Endothelial cell of hepatic sinusoid (primary cell): ENCODE measurements around the gene GJA4.
"Not testable (repeated sequence)": the region's sequence is repeated elsewhere in the genome, so short reads cannot be mapped to it uniquely, and the experiment has no call there.

Experiments
- in situ Hi-C: cut with HindIII; loops from 2 replicates; pipeline ENCODE4 v1.10.0; 2017; ENCODE audit warnings: low sequenced_read_pairs

The GJA4 gene

DNA sequence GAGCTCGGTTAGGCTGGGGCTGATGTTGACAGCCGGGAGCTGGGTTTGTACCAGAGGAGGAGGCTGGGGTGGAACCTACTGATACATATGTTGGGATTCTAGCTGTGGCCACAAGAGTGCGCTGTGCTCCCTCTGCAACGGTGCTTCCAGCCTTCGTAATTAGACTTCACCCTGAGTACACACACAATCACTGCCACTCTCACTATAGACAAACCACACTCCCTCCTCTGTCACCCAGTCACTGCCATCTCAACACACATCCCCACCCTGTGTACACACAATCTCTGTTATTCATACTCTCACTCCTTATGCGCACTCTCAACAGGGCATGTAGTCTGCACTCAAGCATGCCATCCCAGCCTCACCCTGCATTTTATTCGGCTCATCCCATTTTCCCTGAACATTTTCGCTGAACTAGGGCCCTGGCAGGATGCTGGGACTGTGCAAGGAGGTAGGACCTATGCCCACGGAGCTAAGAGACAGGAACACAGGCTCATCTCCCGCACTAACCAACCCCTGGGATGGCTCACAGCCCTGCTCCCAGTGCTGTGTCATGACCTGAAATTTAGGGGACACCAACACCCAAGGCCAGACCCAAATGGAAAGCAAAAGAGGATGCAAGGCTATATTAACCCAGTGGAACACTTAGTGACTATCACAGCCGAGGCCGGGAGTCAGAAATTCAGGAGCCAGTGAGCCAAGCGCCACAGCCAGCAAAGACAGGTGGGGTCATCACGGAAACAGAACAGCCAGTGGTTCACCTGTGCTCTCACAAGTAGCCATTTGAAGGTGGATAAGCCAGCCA, 6.1 kb upstream of the GJA4 start:
- in situ Hi-C loops = no loop called here

DNA sequence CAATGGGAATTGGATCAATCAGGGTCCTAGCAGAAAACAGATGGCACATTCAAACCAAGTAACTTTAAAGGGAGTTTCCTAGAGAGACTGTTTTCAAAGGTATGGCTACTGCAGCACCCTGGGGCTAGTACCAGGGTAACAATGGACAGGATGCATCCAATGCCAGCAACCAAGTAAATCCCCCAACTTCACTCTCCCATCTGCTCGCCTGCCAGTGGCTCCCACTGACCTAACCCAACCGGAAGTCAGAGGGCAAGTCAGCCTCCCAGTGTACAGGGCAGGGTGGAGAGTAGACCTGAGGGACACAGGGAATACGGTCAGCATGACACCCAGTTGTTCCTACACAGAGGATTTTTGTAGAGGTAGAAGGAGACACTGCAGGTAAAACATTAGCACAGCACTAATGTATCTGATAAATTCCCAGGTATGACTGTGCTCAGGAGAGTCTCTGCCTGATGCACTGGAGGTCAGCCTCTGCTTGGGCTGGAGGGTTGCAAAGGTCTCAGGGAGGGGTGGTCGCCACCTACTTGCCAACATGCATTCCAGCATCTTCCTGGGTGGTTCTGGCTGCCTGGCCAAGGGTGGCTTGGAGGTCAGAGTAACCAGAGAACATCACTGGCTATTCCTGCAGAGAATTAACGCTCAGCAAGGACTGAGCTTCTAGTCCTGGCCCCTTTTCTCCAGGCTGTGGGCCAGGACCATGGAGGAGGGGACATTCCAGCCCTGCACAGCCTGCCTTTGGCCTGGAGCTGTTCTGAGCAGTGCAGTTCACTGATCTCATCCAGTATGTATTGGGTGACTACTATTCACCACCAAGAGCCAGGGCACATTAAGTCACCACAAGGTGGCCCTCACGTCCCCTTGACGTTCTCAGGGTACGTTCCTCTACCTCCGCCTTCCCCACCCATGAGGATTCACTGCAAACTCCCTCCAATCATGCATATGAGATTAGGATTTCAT, 5.1 kb upstream of the GJA4 start:
- in situ Hi-C loops = no loop called here

DNA sequence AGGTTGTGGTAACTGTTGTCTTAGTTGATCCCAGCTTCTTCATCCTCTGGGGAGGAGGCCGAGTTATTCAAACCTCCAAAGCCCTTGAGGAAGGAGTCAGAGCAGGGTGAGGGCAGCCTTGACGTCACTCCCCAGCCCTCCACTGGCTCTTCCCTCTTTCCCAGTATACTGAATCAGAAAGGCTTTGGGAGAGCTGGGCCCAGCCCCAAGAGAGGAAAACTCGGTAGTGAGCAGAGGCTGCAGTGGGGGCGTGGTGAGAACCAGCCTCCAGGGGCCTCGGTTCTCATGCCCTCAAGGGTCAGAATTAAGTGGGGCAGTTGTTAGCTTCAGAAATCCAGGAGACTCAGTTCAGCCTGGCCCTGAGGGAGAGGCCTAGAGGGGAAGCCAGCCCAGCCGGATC, 1.8 kb upstream of the GJA4 start:
- in situ Hi-C loops = no loop called here

DNA sequence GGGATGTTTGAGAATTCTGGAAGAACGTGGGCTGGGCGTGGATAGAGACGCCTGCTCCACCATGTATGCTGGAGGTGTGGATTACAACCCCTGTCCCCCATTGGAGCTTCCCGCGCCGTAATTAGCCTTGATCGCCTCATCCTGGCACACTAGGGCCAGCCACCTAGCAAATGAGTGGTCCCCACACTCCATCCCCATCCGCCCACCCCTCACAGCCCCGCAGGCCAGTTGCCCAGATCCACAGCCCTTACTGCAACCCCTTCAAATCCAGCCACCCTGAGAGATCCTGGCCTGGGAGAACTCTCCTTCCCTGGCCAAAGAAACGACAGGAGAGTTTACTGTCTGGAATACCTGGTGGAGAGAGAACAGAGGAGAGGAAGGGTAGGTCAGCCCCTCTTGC, 375 bp upstream of the GJA4 start:
- in situ Hi-C loops = no loop called here

DNA sequence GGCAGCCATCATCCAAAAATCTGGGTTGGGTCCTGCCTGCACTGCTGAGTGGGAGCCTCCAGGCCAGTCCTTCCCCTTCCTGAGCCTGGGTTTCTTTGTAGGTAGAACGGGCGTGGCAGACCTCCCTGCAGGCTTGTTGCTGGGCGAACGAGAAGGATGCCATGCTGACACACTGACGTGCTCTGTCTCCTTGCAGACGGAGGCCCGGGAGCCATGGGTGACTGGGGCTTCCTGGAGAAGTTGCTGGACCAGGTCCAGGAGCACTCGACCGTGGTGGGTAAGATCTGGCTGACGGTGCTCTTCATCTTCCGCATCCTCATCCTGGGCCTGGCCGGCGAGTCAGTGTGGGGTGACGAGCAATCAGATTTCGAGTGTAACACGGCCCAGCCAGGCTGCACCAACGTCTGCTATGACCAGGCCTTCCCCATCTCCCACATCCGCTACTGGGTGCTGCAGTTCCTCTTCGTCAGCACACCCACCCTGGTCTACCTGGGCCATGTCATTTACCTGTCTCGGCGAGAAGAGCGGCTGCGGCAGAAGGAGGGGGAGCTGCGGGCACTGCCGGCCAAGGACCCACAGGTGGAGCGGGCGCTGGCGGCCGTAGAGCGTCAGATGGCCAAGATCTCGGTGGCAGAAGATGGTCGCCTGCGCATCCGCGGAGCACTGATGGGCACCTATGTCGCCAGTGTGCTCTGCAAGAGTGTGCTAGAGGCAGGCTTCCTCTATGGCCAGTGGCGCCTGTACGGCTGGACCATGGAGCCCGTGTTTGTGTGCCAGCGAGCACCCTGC, 1.4 kb downstream of the GJA4 start:
- in situ Hi-C loops = no loop called here

DNA sequence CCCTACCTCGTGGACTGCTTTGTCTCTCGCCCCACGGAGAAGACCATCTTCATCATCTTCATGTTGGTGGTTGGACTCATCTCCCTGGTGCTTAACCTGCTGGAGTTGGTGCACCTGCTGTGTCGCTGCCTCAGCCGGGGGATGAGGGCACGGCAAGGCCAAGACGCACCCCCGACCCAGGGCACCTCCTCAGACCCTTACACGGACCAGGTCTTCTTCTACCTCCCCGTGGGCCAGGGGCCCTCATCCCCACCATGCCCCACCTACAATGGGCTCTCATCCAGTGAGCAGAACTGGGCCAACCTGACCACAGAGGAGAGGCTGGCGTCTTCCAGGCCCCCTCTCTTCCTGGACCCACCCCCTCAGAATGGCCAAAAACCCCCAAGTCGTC, 2.0 kb downstream of the GJA4 start:
- in situ Hi-C loops = no loop called here

DNA sequence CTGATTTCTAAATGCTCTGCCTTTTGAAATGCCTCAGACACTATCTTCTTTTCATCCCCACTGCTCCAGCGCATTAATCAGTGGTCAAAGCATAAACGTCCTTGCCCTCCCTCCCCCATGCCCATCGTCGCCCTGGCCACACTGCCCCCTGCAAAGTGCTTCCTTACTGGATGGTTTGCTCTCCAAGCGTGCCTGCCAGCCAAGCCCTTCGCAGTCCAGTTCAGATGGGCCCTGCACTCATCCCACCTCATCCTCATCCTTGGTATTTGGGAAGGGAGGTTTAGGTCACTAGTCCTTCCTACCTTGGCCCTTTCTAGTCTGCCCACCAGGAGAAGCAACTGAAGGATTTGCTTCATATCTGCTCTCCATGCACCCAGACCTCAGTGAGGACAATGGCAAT, 3.1 kb downstream of the GJA4 start:
- in situ Hi-C loops = no loop called here

DNA sequence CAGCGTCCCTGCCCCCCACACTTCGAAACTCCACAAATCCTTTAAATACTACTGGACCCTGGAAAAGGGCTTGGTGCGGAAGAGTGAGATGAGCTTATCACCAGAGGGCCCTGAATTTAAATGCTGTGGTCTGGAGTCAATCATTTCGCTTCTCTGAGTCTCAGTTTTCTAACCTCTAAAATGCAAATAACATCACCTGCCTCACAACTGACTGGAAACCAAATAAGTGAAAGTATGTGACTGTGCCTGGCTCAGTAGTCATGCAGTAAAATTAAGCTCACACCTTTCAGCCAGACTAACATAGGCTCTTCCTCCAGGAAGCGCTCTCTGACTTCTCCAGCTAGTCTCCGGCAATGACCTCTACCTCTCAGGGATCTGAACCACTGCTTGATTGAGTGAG, 4.2 kb downstream of the GJA4 start:
- in situ Hi-C loops = no loop called here

DNA sequence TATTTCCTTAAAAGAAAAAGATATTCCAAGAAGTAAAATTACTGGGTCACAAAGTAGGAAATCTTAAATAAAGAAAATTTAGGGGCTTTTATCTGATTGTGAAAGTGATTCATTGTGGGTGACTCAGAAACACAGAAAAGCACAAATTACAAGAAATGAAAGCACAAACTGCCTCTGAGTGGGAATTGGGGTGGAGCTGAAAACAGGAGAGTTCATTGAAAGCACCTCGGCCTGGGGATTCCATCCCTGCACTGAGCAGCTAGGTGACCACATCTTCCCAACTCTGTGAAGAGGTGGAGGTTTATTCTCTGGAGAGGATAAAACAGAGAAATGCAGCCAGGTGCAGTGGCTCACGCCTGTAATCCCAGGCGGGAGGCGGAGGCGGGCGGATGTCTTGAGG, 7.4 kb downstream of the GJA4 start:
- in situ Hi-C loops = no loop called here

DNA sequence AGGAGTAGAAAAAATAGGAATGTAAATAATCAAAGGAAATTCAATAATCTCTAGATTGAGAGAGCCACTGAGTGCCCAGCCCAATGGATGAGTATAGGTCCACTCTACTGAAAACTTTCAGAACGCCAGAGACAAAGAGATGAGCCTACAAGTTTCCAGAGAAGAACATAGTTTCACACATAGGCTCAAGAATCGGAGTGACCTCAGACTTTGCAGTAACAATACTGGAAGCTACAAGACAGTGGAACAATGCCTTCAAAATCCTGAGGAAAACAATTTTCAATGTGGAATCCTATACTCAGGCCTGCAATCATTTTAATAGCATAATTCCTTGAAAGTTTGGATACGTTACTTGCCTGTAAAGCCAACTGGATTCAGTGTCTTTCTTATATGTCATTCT, 11.0 kb downstream of the GJA4 start:
- in situ Hi-C loops = no loop called here

DNA sequence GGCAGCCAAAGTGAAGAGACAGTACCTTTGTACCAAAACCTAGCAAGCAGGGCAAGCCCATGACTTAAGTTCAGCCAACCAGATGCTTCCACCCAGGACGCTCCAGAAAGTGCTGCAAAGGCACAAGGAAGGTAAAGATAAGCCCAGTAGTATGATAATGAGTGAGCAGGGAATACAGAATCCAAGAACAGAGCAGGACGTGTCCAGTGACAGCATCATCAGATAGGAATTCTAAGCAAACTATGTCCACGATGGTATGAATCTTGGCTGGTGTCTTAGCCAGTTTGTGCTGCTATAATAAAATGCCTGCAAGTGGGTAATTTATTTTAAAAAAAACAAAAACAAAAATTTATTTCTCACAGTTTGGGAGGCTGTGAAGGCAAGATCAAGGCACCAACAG, 13.6 kb downstream of the GJA4 start:
- in situ Hi-C loops = no loop called here

DNA sequence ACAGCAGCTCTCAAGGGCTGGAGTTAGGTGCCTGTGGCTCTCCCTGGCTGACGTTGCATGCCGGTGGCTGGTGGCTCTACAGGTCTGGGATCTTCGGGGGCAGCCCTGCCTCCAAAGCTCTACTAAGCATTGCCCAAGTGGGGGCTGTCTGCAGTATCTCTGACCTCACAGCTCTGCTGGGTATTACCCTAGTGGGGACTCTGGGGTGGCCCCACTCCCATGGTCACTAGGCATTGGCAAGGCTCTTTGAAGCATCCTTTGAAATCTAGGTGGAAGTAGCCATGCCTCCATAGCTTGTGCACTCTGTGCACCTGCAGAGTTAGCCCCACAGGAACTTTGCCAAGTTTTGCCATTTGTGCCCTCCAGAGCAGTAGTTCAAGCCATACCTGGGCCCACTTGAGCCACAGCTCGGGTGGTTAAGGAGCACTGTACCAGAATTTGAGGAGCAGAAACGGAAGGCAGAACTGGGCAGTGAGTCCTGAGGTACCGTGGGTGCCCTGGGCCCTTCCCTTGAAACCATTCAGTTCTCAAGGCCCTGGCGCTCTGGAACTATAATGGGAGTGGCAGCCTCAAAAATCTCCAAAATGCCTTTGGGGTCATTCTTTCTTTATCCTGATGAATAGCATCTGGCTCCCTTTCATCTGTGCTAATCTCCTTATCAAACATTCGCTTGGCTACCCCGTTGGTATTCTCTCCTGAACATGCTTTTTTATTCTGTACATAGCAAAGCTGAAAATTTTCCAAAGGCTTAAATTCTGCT, 15.4 kb downstream of the GJA4 start:
- in situ Hi-C loops = no loop called here

DNA sequence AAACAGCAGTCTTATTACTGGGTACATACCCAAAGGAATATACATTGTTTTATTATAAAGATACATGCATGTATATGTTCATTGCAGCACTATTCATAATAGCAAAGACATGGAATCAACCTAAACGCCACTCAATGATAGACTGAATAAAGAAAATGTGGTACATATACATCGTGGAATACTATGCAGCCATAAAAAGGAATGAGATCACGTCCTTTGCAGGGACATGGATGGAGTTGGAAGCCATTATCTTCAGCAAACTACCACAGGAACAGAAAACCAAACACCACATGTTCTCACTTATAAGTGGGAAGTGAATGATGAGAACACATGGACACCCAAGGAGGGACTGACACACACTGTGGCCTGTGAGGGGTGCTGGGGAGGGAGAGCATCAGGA, 18.0 kb downstream of the GJA4 start:
- in situ Hi-C loops = not testable (repeated sequence)

DNA sequence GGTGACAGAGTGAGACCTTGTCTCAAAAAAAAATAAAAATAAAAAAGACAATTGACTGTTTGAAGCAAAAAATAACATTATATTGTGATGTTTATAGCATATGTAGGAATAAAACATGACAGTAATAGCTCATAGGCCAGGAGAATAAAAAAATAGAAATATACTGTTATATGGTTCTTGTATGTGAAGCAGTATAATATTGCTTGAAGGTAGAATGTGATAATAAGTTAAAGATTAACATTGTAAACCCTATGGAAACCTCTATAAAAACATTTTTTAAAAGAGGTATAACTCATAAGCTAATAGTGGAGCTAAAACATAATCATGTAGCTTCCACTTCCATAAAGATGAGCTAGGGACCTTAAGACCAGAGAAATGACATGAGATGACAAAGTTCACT, 23.5 kb downstream of the GJA4 start:
- in situ Hi-C loops = no loop called here

DNA sequence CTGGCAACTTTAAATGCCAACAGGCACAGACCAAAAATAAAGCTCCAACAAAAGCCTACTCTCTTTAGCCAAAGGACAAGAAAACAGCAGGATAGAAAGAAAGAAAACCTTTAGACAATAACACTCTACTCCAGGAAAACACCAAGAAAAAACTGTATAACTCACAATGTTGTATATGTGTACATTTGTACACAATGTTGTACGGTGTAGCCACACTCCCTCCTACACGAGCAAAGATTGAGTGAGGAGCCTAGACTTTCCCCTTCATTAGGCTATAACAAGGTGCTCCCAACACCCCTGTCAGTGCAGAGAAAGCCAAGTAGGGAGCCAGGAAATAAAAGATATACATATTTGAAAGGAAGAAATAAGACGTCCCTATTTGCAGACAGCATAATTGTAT, 24.0 kb downstream of the GJA4 start:
- in situ Hi-C loops = no loop called here

DNA sequence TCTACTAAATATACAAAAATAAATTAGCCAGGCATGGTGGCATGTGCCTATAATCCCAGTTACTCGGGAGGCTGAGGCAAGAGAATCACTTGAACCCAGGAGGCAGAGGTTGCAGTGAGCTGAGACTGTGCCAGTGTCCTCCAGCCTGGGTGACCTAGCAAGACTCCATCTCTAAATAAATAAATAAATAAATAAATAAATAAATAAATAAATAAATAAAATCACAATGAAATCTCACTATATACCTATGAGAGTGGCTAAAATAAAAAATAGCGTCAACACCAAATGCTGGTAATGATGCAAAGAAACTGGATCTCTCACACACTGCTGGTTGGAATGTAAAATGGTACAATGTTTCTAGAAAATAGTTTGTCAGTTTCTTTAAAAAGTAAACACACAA, 26.1 kb downstream of the GJA4 start:
- in situ Hi-C loops = not testable (repeated sequence)

DNA sequence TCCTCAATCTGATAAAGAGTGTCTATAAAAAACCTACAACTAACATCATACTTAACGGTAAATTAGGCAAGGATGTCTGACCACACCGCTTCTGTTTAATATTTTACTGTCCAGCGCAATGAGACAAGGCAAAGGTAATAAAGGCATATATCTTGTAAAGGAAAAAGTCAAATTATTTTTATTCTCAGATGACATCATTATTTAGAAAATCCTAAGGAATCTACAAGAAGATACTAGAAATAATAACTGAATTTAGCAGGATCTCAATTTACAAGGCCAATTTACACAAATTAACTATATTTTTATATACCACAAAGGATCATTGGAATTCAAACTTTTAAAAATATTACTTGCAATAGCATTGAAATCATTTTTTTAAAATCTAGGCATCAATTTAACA, 29.4 kb downstream of the GJA4 start:
- in situ Hi-C loops = no loop called here

DNA sequence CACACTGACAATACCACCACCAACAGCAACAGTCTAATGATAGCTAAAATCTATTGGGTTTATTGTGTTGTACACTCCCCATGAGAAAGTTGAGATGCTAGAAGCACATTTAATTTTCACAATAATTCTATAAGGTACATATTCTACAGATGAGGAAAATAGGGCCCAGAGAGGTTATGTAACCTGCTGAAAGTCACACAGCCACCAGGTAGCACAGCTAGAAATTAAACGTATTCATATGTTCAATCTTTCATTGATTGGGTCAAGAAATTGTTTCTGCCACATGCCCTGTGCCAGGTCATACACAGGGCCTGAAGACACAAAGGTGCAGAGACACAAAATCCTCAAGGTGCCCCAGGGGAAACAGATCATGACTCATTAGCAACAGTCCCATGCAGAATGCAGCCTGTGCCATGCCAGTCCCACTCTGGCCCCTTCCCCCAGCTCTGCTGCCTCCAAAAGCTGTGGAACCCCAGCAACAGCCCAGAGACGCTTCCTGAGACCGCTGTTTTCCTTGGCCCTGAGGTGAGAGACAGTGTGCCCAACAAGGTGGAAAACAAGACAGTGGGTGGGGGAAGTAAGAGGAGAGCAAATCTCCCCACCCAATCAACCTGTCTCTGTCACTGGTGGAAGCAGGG, 32.1 kb downstream of the GJA4 start:
- in situ Hi-C loops = no loop called here

DNA sequence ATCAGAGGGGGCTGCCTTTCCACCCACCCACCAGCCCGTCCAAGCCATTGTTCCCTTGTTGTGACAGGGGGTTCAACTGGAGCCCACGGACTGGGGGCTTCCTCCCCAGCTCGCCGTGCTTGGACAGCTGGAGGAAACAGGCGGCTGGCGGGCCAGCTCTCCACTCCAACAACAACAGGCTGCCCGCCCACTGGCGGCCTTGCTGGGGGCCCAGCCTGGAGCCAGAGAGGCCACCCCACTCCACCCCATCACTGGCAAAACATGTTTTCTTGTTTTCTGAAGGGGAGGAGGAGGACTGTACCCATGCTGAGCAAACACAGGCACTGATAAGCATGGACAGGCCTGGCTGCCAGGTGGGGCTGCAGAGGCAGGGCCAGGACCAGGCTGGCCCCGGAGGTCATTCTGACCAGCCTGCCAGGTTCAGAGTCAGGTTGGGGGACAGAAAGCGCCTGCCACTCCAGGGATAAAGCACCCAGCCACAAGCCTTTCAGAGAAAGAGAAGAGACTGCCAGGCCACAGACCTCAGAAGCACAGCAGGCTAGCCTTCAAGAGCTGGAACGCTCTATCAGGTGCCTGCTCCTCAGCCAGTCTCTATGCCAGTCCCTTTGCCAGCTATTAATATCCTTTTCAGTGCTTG, 32.8 kb downstream of the GJA4 start:
- in situ Hi-C loops = no loop called here
